HG03575 (cell line): ENCODE measurements around the gene NUDT1.

Source experiments
- ATAC-seq: cut with Tn5 transposase; IDR thresholded peaks from one replicate; pipeline ENCODE4 v1.9.1; 2021; ENCODE audit not compliant: unreplicated experiment, insufficient number of reproducible peaks, low FRiP score; ENCODE audit errors: extremely low read depth

Gene NUDT1

GRCh38 chr7:2242541-2243429, 759 bp downstream of the NUDT1 start:
- ATAC-seq, result no peak

- no peak for ATAC-seq
Observed at GRCh38 chr7:2243458-2243857, 1.4 kb downstream of the NUDT1 start.

- no peak for ATAC-seq
Observed at GRCh38 chr7:2244404-2244995, 2.5 kb downstream of the NUDT1 start.

GRCh38 chr7:2245883-2246675, 4.1 kb downstream of the NUDT1 start:
- no peak for ATAC-seq

- no peak for ATAC-seq
Observed at GRCh38 chr7:2247141-2247995, 5.3 kb downstream of the NUDT1 start.

- no peak for ATAC-seq
Observed at GRCh38 chr7:2248984-2249694, 7.1 kb downstream of the NUDT1 start.

- ATAC-seq, result no peak
Observed at GRCh38 chr7:2249744-2250323, 7.8 kb downstream of the NUDT1 start.

- ATAC-seq, result no peak
Observed at GRCh38 chr7:2251381-2251780, 9.4 kb downstream of the NUDT1 start.

GRCh38 chr7:2251841-2252771, 10.1 kb downstream of the NUDT1 start:
- ATAC-seq, result no peak

- ATAC-seq, result no peak
Observed at GRCh38 chr7:2253021-2253420, 11.0 kb downstream of the NUDT1 start.

- ATAC-seq, result no peak
Observed at GRCh38 chr7:2253525-2254244, 11.7 kb downstream of the NUDT1 start.

- ATAC-seq, result no peak
Observed at GRCh38 chr7:2254429-2255144, 12.6 kb downstream of the NUDT1 start.

- ATAC-seq, result no peak
Observed at GRCh38 chr7:2255145-2256139, 13.4 kb downstream of the NUDT1 start.

- ATAC-seq, result no peak
Observed at GRCh38 chr7:2256306-2257045, 14.4 kb downstream of the NUDT1 start.
